GM12873 (cell line): Measurements from ENCODE around the gene SMARCA4.

Experiments used
- CTCF ChIP-seq: IDR thresholded peaks from 2 replicates; pipeline ENCODE4 v1.5.1; 2012; ENCODE audit warnings: low read depth, mild to moderate bottlenecking, moderate library complexity, low read length, control low read depth; ENCODE audit not compliant: insufficient read depth; ENCODE audit errors: missing control alignments

The SMARCA4 gene

GRCh38 chr19:10977742-10978092 is 16.9 kb downstream of the SMARCA4 start:
- no peak for TF ChIP-seq CTCF

GRCh38 chr19:10979951-10980381 is 19.1 kb downstream of the SMARCA4 start:
- no peak for TF ChIP-seq CTCF

GRCh38 chr19:10981252-10981895 is 20.5 kb downstream of the SMARCA4 start:
- no peak for TF ChIP-seq CTCF

GRCh38 chr19:10983026-10983425 is 22.2 kb downstream of the SMARCA4 start:
- TF ChIP-seq CTCF: no peak

- peak; percentile 31 for TF ChIP-seq CTCF
These were observed 23.4 kb downstream of the SMARCA4 start for GRCh38 chr19:10984166-10984735.

GRCh38 chr19:10985502-10985901 is 24.7 kb downstream of the SMARCA4 start:
- TF ChIP-seq CTCF: no peak

- no peak for TF ChIP-seq CTCF
These were observed 25.7 kb downstream of the SMARCA4 start for GRCh38 chr19:10986301-10987127.
